Trophoblast cell (in vitro differentiated cells and primary cell): ENCODE measurements around the gene SMAD3.

ENCODE experiments used
- DNase-seq, 2 donors: peaks; one replicate each; pipeline ENCODE4 v3.0.0-alpha.2; 2016
- H2AFZ ChIP-seq: 2 replicates; pipeline ENCODE4 v1.6.1; 2013; ENCODE audit warnings: low read length, moderate library complexity, mild to moderate bottlenecking; ENCODE audit not compliant: insufficient read depth, poor library complexity
- H2AK5ac ChIP-seq: 2 replicates; pipeline ENCODE4 v1.6.1; 2013; ENCODE audit warnings: mild to moderate bottlenecking, low read length
- H2BK120ac ChIP-seq: 2 replicates; pipeline ENCODE4 v1.6.1; 2013; ENCODE audit warnings: low read length, mild to moderate bottlenecking, moderate library complexity; ENCODE audit not compliant: insufficient read depth, poor library complexity
- H2BK12ac ChIP-seq: 2 replicates; pipeline ENCODE4 v1.6.1; 2013; ENCODE audit warnings: mild to moderate bottlenecking, low read length, moderate library complexity
- H2BK5ac ChIP-seq: 2 replicates; pipeline ENCODE4 v1.6.1; 2013; ENCODE audit warnings: low read length, low read depth, moderate library complexity, mild to moderate bottlenecking; ENCODE audit not compliant: poor library complexity
- H3K14ac ChIP-seq: 2 replicates; pipeline ENCODE4 v1.6.1; 2013; ENCODE audit warnings: mild to moderate bottlenecking, low read length
- H3K18ac ChIP-seq: 2 replicates; pipeline ENCODE4 v1.6.1; 2013; ENCODE audit warnings: mild to moderate bottlenecking, low read length
- H3K23ac ChIP-seq: 2 replicates; pipeline ENCODE4 v1.6.1; 2013; ENCODE audit warnings: low read length
- H3K27ac ChIP-seq: 2 replicates; pipeline ENCODE4 v1.5.1; 2013; ENCODE audit warnings: low read depth, mild to moderate bottlenecking, inconsistent platforms, low read length, moderate library complexity
- H3K27me3 ChIP-seq: 2 replicates; pipeline ENCODE4 v1.6.1; 2013; ENCODE audit warnings: inconsistent platforms, mild to moderate bottlenecking, low read length, moderate library complexity; ENCODE audit not compliant: insufficient read depth
- H3K36me3 ChIP-seq, 2 experiments: 1 replicate in 1 of 2; 2 replicates in 1 of 2; pipeline ENCODE4 v1.6.1; 2013; ENCODE audit warnings: low read length in 2 of 2, mild to moderate bottlenecking in 2 of 2, moderate library complexity in 1 of 2; ENCODE audit not compliant: insufficient read depth in 2 of 2, control insufficient read depth in 1 of 2
- H3K4ac ChIP-seq: 2 replicates; pipeline ENCODE4 v1.6.1; 2013; ENCODE audit warnings: low read depth, mild to moderate bottlenecking, low read length, moderate library complexity
- H3K4me1 ChIP-seq, 2 experiments: 1 replicate in 1 of 2; 2 replicates in 1 of 2; pipeline ENCODE4 v1.6.1; 2013; ENCODE audit warnings: low read length in 2 of 2, mild to moderate bottlenecking in 2 of 2, moderate library complexity in 1 of 2; ENCODE audit not compliant: insufficient read depth in 2 of 2, control insufficient read depth in 1 of 2
- H3K4me2 ChIP-seq: 2 replicates; pipeline ENCODE4 v1.6.1; 2013; ENCODE audit warnings: inconsistent platforms, mild to moderate bottlenecking, low read length, moderate library complexity
- H3K4me3 ChIP-seq: 2 replicates; pipeline ENCODE4 v1.5.1; 2013; ENCODE audit warnings: mild to moderate bottlenecking, low read depth, low read length, inconsistent platforms
- H3K79me1 ChIP-seq: one replicate; pipeline ENCODE4 v1.6.1; 2013; ENCODE audit warnings: low read length
- H3K79me2 ChIP-seq: 2 replicates; pipeline ENCODE4 v1.6.1; 2013; ENCODE audit warnings: low read length, mild to moderate bottlenecking; ENCODE audit not compliant: control insufficient read depth, insufficient read depth, poor library complexity
- H3K9ac ChIP-seq: 2 replicates; pipeline ENCODE4 v1.6.1; 2013; ENCODE audit warnings: mild to moderate bottlenecking, low read length
- H3K9me3 ChIP-seq: 2 replicates; pipeline ENCODE4 v1.6.1; 2013; ENCODE audit warnings: low read depth, mild to moderate bottlenecking, control low read depth, inconsistent platforms, low read length; ENCODE audit not compliant: insufficient read depth
- H4K12ac ChIP-seq: 2 replicates; pipeline ENCODE4 v1.6.1; 2013; ENCODE audit warnings: low read depth, mild to moderate bottlenecking, low read length, moderate library complexity
- H4K8ac ChIP-seq: 2 replicates; pipeline ENCODE4 v1.6.1; 2013; ENCODE audit warnings: low read depth, mild to moderate bottlenecking, low read length, moderate library complexity
- H4K91ac ChIP-seq: one replicate; pipeline ENCODE4 v1.6.1; 2013; ENCODE audit warnings: low read depth, mild to moderate bottlenecking, low read length, moderate library complexity
- WGBS: extraction: QIAGEN DNeasy Blood & Tissue Kit; methylation state at CpG from one replicate; pipeline ENCODE4 v1.1.7; 2013; ENCODE audit warnings: missing lambda C conversion rate; ENCODE audit not compliant: insufficient read length, insufficient coverage; ENCODE audit errors: extremely low coverage; 5-methylcytosine and 5-hydroxymethylcytosine counted together

Gene SMAD3

GRCh38 chr15:67143646-67144045 is 78.2 kb downstream of the SMAD3 start:
- Histone ChIP-seq H4K8ac (peak overlapping the region; percentile 54), H2BK120ac (peak overlapping the region; percentile 87), H2AFZ (no peak overlapping the region), H3K9me3 (no peaks in the 10 kb centered on the region), H3K4me3 (no peak overlapping the region), H3K27me3 (no peaks in the 10 kb centered on the region), H3K23ac (no peak overlapping the region), H3K79me1 (peaks cover 43% of the 10 kb centered on the region), H3K4me2 (no peak overlapping the region), H3K18ac (peak overlapping the region; percentile 59), H3K36me3 (no peaks in the 10 kb centered on the region), H3K27ac (peak overlapping the region; percentile 42), H2BK5ac (peak overlapping the region; percentile 71), H3K79me2 (peaks cover under 1% of the 10 kb centered on the region), H3K14ac (peak overlapping the region; percentile 37), H2AK5ac (peak overlapping the region; percentile 69), H3K9ac (no peak overlapping the region), H3K4me1 (peaks cover 61 to 71% of the 10 kb centered on the region in 2 experiments), H2BK12ac (peak overlapping the region; percentile 90), H4K12ac (no peak overlapping the region), H4K91ac (peak overlapping the region; percentile 88), H3K4ac (peak overlapping the region; percentile 61)
- no peak for DNase-seq
- WGBS, result no CpG with 5 or more reads among the region's 6 CpGs

- peaks cover 62 to 71% of the 10 kb centered on the region in 2 experiments for H3K4me1 ChIP-seq
- peak overlapping the region; percentile 42 for H3K4ac ChIP-seq
- no CpG with 5 or more reads among the region's 7 CpGs for WGBS
- H3K79me2 ChIP-seq, result peaks cover 6% of the 10 kb centered on the region
- H2BK5ac ChIP-seq, result peak overlapping the region; percentile 12
- no peak overlapping the region for H3K9ac ChIP-seq
- H4K12ac ChIP-seq, result no peak overlapping the region
- H3K9me3 ChIP-seq, result no peaks in the 10 kb centered on the region
- H4K8ac ChIP-seq, result no peak overlapping the region
- H3K27me3 ChIP-seq, result no peaks in the 10 kb centered on the region
- no peak overlapping the region for H3K4me3 ChIP-seq
- no peak overlapping the region for H3K14ac ChIP-seq
- H3K4me2 ChIP-seq, result no peak overlapping the region
- peak overlapping the region; percentile 53 for H4K91ac ChIP-seq
- H3K27ac ChIP-seq, result peak overlapping the region; percentile 7
- H2BK120ac ChIP-seq, result peak overlapping the region; percentile 64
- H3K18ac ChIP-seq, result no peak overlapping the region
- DNase-seq, result peak; percentile 72 to 79
- H2AK5ac ChIP-seq, result no peak overlapping the region
- no peak overlapping the region for H2BK12ac ChIP-seq
- peaks cover 50% of the 10 kb centered on the region for H3K79me1 ChIP-seq
- no peak overlapping the region for H2AFZ ChIP-seq
- H3K36me3 ChIP-seq, result no peaks in the 10 kb centered on the region
- no peak overlapping the region for H3K23ac ChIP-seq
These were observed 79.4 kb downstream of the SMAD3 start for GRCh38 chr15:67144609-67145311.

GRCh38 chr15:67145312-67145610 is 79.9 kb downstream of the SMAD3 start:
- Histone ChIP-seq H3K4me2 (no peak overlapping the region), H4K8ac (peak overlapping the region; percentile 6), H3K9me3 (no peaks in the 10 kb centered on the region), H3K4me3 (no peak overlapping the region), H3K14ac (peak overlapping the region; percentile 38), H3K27me3 (no peaks in the 10 kb centered on the region), H3K79me2 (peaks cover 6% of the 10 kb centered on the region), H3K9ac (no peak overlapping the region), H3K4me1 (peaks cover 62 to 71% of the 10 kb centered on the region in 2 experiments), H4K12ac (no peak overlapping the region), H2AK5ac (no peak overlapping the region), H2BK12ac (peak overlapping the region; percentile 55), H2BK5ac (peak overlapping the region; percentile 50), H2BK120ac (peak overlapping the region; percentile 64), H4K91ac (peak overlapping the region; percentile 53), H3K27ac (peak overlapping the region; percentile 7), H3K36me3 (no peaks in the 10 kb centered on the region), H3K79me1 (peaks cover 54% of the 10 kb centered on the region), H3K23ac (no peak overlapping the region), H3K4ac (peak overlapping the region; percentile 42), H2AFZ (no peak overlapping the region), H3K18ac (peak overlapping the region; percentile 55)
- no peak for DNase-seq
- WGBS, result no CpG with 5 or more reads among the region's 4 CpGs

- peaks cover 6% of the 10 kb centered on the region for H3K79me2 ChIP-seq
These were observed 80.3 kb downstream of the SMAD3 start for GRCh38 chr15:67145710-67146109.

More at GRCh38 chr15:67145710-67146109, 80.3 kb downstream of the SMAD3 start:
- no peak overlapping the region for H4K12ac ChIP-seq
- no peaks in the 10 kb centered on the region for H3K36me3 ChIP-seq
- H2BK12ac ChIP-seq, result peak overlapping the region; percentile 55
- H3K79me1 ChIP-seq, result peaks cover 54% of the 10 kb centered on the region
- peaks cover 58 to 67% of the 10 kb centered on the region in 2 experiments for H3K4me1 ChIP-seq
- H4K91ac ChIP-seq, result peak overlapping the region; percentile 46
- H3K27me3 ChIP-seq, result no peaks in the 10 kb centered on the region
- peak overlapping the region; percentile 50 for H2BK5ac ChIP-seq
- no peak overlapping the region for H3K9ac ChIP-seq
- WGBS, result no CpG with 5 or more reads among the region's 4 CpGs
- H3K27ac ChIP-seq, result peak overlapping the region; percentile 88
- H2AFZ ChIP-seq, result no peak overlapping the region
- peak overlapping the region; percentile 6 for H4K8ac ChIP-seq
- no peaks in the 10 kb centered on the region for H3K9me3 ChIP-seq
- H2BK120ac ChIP-seq, result peak overlapping the region; percentile 34
- H3K14ac ChIP-seq, result peak overlapping the region; percentile 38
- DNase-seq, result no peak
- no peak overlapping the region for H3K23ac ChIP-seq
- H3K4me3 ChIP-seq, result no peak overlapping the region
- H2AK5ac ChIP-seq, result no peak overlapping the region
- peak overlapping the region; percentile 55 for H3K18ac ChIP-seq
- no peak overlapping the region for H3K4me2 ChIP-seq
- peak overlapping the region; percentile 49 for H3K4ac ChIP-seq
